Bronchial smooth muscle cell (primary cell): ENCODE results near the gene TNFAIP3. TPM values are rescaled to one million over a fixed set of nuclear protein-coding genes. Genes with fewer than 3 reads are reported as not detected.

ENCODE experiments used
- total RNA-seq: library from RNA; depleted of rRNA; stranded (reverse); fragments of >200 nt; gene quantifications from 2 replicates; pipeline ENCODE4 v1.2.1, GENCODE V29; 2014

Gene TNFAIP3
- total RNA-seq = 2.8 and 3.7 TPM in 2 replicates

GRCh38 chr6:137866914-137867684 lies at the start of gene TNFAIP3:
TNFAIP3 (plus strand) TSS chr6:137867259; CDS start chr6:137871228, 3,969 bp downstream.

Other genes starting within 250 kb of the TNFAIP3 start
- gene PERP, start 240.2 kb downstream of the TNFAIP3 start, total RNA-seq = 18.6 and 29.8 TPM in 2 replicates